Hepatocyte (in vitro differentiated cells): ENCODE data around the gene CDYL.
"Not testable (repeated sequence)": the region's sequence is repeated elsewhere in the genome, so short reads cannot be mapped to it uniquely, and the experiment has no call there.

ENCODE experiments used
- CTCF ChIP-seq: fragments of 200-600 bp; sonication (generic); IDR thresholded peaks from 2 replicates; pipeline ENCODE4 v1.5.1; 2016; ENCODE audit warnings: antibody characterized with exemption, mild to moderate bottlenecking; ENCODE audit not compliant: poor library complexity
- EZH2 ChIP-seq: fragments of 200-600 bp; sonication (generic); IDR thresholded peaks from 2 replicates; pipeline ENCODE4 v1.6.1; 2016; ENCODE audit warnings: antibody characterized with exemption, mild to moderate bottlenecking, borderline replicate concordance
- EZH2phosphoT487 ChIP-seq: fragments of 200-600 bp; sonication (generic); IDR thresholded peaks from one replicate; pipeline ENCODE4 v1.6.1; 2018; ENCODE audit warnings: antibody characterized with exemption, mild to moderate bottlenecking, low read depth, moderate library complexity; ENCODE audit not compliant: unreplicated experiment, severe bottlenecking

GRCh38 chr6:4835540-4835939 is 59.3 kb downstream of the CDYL start:
- not testable (repeated sequence) for TF ChIP-seq CTCF, EZH2, EZH2phosphoT487
